RWPE2 (cell line): ENCODE data around the gene LIPC.

ENCODE experiments used
- ATAC-seq: fragments of 200-7000 bp; cut with Tn5 transposase; 3 replicates; pipeline ENCODE4 v1.9.1; 2021; ENCODE audit warnings: low read depth
- DNase-seq: peaks from one replicate; pipeline ENCODE4 v3.0.0-alpha.2; 2020; ENCODE audit warnings: low spot score
- H3K27ac ChIP-seq: fragments of 450-650 bp; 2 replicates; pipeline ENCODE4 v1.5.1; 2017; ENCODE audit warnings: mild to moderate bottlenecking; ENCODE audit not compliant: poor library complexity, severe bottlenecking
- H3K27me3 ChIP-seq: fragments of 250-450 bp; sonication (Bioruptor Pico); 2 replicates; pipeline ENCODE4 v1.5.1; 2021; ENCODE audit warnings: mild to moderate bottlenecking, moderate library complexity; ENCODE audit not compliant: insufficient read depth, poor library complexity, severe bottlenecking
- H3K36me3 ChIP-seq: fragments of 250-450 bp; sonication (Bioruptor Pico); 2 replicates; pipeline ENCODE4 v1.5.1; 2020; ENCODE audit warnings: low read depth, mild to moderate bottlenecking, moderate library complexity
- H3K4me1 ChIP-seq: fragments of 250-450 bp; sonication (Bioruptor Pico); 2 replicates; pipeline ENCODE4 v1.5.1; 2021; ENCODE audit warnings: mild to moderate bottlenecking, moderate library complexity; ENCODE audit not compliant: insufficient read depth, poor library complexity, severe bottlenecking
- H3K4me3 ChIP-seq: fragments of 250-450 bp; sonication (Bioruptor Pico); 2 replicates; pipeline ENCODE4 v1.5.1; 2021; ENCODE audit warnings: mild to moderate bottlenecking, moderate library complexity; ENCODE audit not compliant: severe bottlenecking
- H3K9me3 ChIP-seq: fragments of 250-450 bp; sonication (Bioruptor Pico); 2 replicates; pipeline ENCODE4 v1.5.1; 2021; ENCODE audit warnings: mild to moderate bottlenecking, moderate library complexity; ENCODE audit not compliant: severe bottlenecking
- CTCF ChIP-seq: fragments of 450-650 bp; IDR thresholded peaks from one replicate; pipeline ENCODE4 v1.5.1; 2017; ENCODE audit warnings: mild to moderate bottlenecking, moderate library complexity; ENCODE audit not compliant: poor library complexity, severe bottlenecking

LIPC gene

GRCh38 chr15:58386641-58387040 is 45.1 kb upstream of the LIPC start:
- no peak for ATAC-seq
- Histone ChIP-seq H3K27me3 (no peaks in the 10 kb centered on the region), H3K4me1 (no peaks in the 10 kb centered on the region), H3K4me3 (no peak overlapping the region), H3K36me3 (no peaks in the 10 kb centered on the region), H3K9me3 (no peaks in the 10 kb centered on the region), H3K27ac (no peak overlapping the region)
- no peak for TF ChIP-seq CTCF
- no peak for DNase-seq

GRCh38 chr15:58387130-58387529 is 44.7 kb upstream of the LIPC start:
- H3K9me3 ChIP-seq: no peaks in the 10 kb centered on the region
- H3K4me1 ChIP-seq: no peaks in the 10 kb centered on the region
- H3K27ac ChIP-seq: no peak overlapping the region
- TF ChIP-seq CTCF: no peak
- ATAC-seq: peak; percentile 48; the same call in 1 of the 3 replicates
- no peak overlapping the region for H3K4me3 ChIP-seq
- no peaks in the 10 kb centered on the region for H3K27me3 ChIP-seq
- H3K36me3 ChIP-seq: no peaks in the 10 kb centered on the region
- DNase-seq: no peak

- ATAC-seq (no peak), DNase-seq (no peak)
- no peaks in the 10 kb centered on the region for H3K4me1 ChIP-seq
- TF ChIP-seq CTCF: no peak
- no peaks in the 10 kb centered on the region for H3K27me3 ChIP-seq
- H3K27ac ChIP-seq: no peak overlapping the region
- H3K36me3 ChIP-seq: no peaks in the 10 kb centered on the region
- no peaks in the 10 kb centered on the region for H3K9me3 ChIP-seq
- H3K4me3 ChIP-seq: no peak overlapping the region
These were observed 43.6 kb upstream of the LIPC start for GRCh38 chr15:58388211-58388610.

GRCh38 chr15:58390118-58390517 is 41.7 kb upstream of the LIPC start:
- DNase-seq (no peak), ATAC-seq (no peak)
- H3K4me1 ChIP-seq: peaks cover under 1% of the 10 kb centered on the region

GRCh38 chr15:58390655-58391054 is 41.1 kb upstream of the LIPC start:
- no peak for ATAC-seq
- H3K4me3 ChIP-seq: no peak overlapping the region
- H3K9me3 ChIP-seq: no peaks in the 10 kb centered on the region
- H3K4me1 ChIP-seq: peaks cover 6% of the 10 kb centered on the region
- no peaks in the 10 kb centered on the region for H3K27me3 ChIP-seq
- no peak overlapping the region for H3K27ac ChIP-seq
- no peak for DNase-seq
- TF ChIP-seq CTCF: no peak
- no peaks in the 10 kb centered on the region for H3K36me3 ChIP-seq

More at GRCh38 chr15:58390118-58390517, 41.7 kb upstream of the LIPC start:
- Histone ChIP-seq H3K9me3 (no peaks in the 10 kb centered on the region), H3K36me3 (no peaks in the 10 kb centered on the region), H3K27ac (no peak overlapping the region), H3K27me3 (no peaks in the 10 kb centered on the region), H3K4me3 (no peak overlapping the region)
- TF ChIP-seq CTCF: no peak
